Suprapubic skin (tissue), 4 donors: ENCODE results near the gene AK4. TPM values are rescaled to one million over a fixed set of nuclear protein-coding genes. Genes with fewer than 3 reads are reported as not detected.

ENCODE experiments used
- DNase-seq, 2 donors: peaks; one replicate each; pipeline ENCODE4 v3.0.0-alpha.2; 2019; ENCODE audit warnings: low spot score in 2 of 2
- H3K27ac ChIP-seq: fragments of 200-600 bp; sonication (generic); one replicate; pipeline ENCODE4 v1.5.1; 2019
- H3K27me3 ChIP-seq: fragments of 200-600 bp; sonication (generic); one replicate; pipeline ENCODE4 v1.5.1; 2019
- H3K36me3 ChIP-seq: fragments of 200-600 bp; sonication (generic); one replicate; pipeline ENCODE4 v1.5.1; 2019
- H3K4me1 ChIP-seq: fragments of 200-600 bp; sonication (generic); one replicate; pipeline ENCODE4 v1.5.1; 2019
- H3K4me3 ChIP-seq: fragments of 200-600 bp; sonication (generic); one replicate; pipeline ENCODE4 v1.5.1; 2019; ENCODE audit warnings: mild to moderate bottlenecking
- H3K9me3 ChIP-seq: fragments of 200-600 bp; sonication (generic); one replicate; pipeline ENCODE4 v1.5.1; 2019
- CTCF ChIP-seq, 2 donors: fragments of 200-600 bp in 1 of 2; fragments of 450-650 bp in 1 of 2; sonication (generic) in 1 of 2; IDR thresholded peaks; one replicate each; pipeline ENCODE4 v1.5.1; 2016 to 2019; ENCODE audit warnings: antibody characterized with exemption in 2 of 2, mild to moderate bottlenecking in 1 of 2, moderate library complexity in 1 of 2
- EP300 ChIP-seq: sonication (generic); formaldehyde crosslinking; IDR thresholded peaks from one replicate; pipeline ENCODE4 v1.6.1; 2017; ENCODE audit warnings: antibody characterized with exemption
- POLR2A ChIP-seq, 2 donors: fragments of 450-650 bp; IDR thresholded peaks; one replicate each; pipeline ENCODE4 v1.6.1; 2017; ENCODE audit warnings: antibody characterized with exemption in 2 of 2, mild to moderate bottlenecking in 2 of 2, moderate library complexity in 2 of 2
- POLR2AphosphoS5 ChIP-seq, 3 donors: sonication (generic); formaldehyde crosslinking; IDR thresholded peaks; one replicate each; pipeline ENCODE4 v1.6.1; 2017; ENCODE audit warnings: antibody characterized with exemption in 3 of 3
- WGBS: methylation state at CpG from one replicate; pipeline ENCODE4 v1.1.5; 2018; 5-methylcytosine and 5-hydroxymethylcytosine counted together
- total RNA-seq, 4 donors: library from RNA; depleted of rRNA; stranded (reverse); fragments of >200 nt; gene quantifications; one replicate each; pipeline ENCODE4 v1.1.0, GENCODE V29; 2016

Gene AK4
- total RNA-seq, 4 donors from 2014 or later, result 35.7 to 62.5 (median 54.8) TPM

GRCh38 chr1:65260851-65261473 lies 113.0 kb downstream of the AK4 start:
- H3K36me3 ChIP-seq, result no peaks in the 10 kb centered on the region
- no peak for TF ChIP-seq POLR2AphosphoS5 (IDR thresholded peaks at IDR 0.05)
- TF ChIP-seq POLR2A (IDR thresholded peaks at IDR 0.05), result no peak
- no peak for TF ChIP-seq CTCF (IDR thresholded peaks at IDR 0.05)
- TF ChIP-seq EP300, result no peak
- no peak overlapping the region for H3K4me3 ChIP-seq
- no peaks in the 10 kb centered on the region for H3K9me3 ChIP-seq
- WGBS, result 77% methylated on average over 4 of the region's 4 CpGs
- no peak for DNase-seq
- H3K27ac ChIP-seq, result no peak overlapping the region
- peaks cover 7% of the 10 kb centered on the region for H3K27me3 ChIP-seq
- peaks cover 20% of the 10 kb centered on the region for H3K4me1 ChIP-seq

GRCh38 chr1:65263286-65263685 lies 115.3 kb downstream of the AK4 start:
- Histone ChIP-seq H3K4me1 (peaks cover 17% of the 10 kb centered on the region), H3K36me3 (no peaks in the 10 kb centered on the region), H3K4me3 (no peak overlapping the region), H3K9me3 (no peaks in the 10 kb centered on the region), H3K27me3 (peaks cover 8% of the 10 kb centered on the region), H3K27ac (no peak overlapping the region)
- TF ChIP-seq EP300 (no peak), POLR2A (IDR thresholded peaks at IDR 0.05) (no peak), POLR2AphosphoS5 (IDR thresholded peaks at IDR 0.05) (no peak), CTCF (IDR thresholded peaks at IDR 0.05) (no peak)
- no peak for DNase-seq
- 86% methylated on average over 1 of the region's 1 CpG for WGBS

- Histone ChIP-seq H3K27ac (no peak overlapping the region), H3K9me3 (no peaks in the 10 kb centered on the region), H3K4me3 (peak overlapping the region; percentile 60), H3K27me3 (peaks cover 8% of the 10 kb centered on the region), H3K36me3 (no peaks in the 10 kb centered on the region), H3K4me1 (peaks cover 17% of the 10 kb centered on the region)
- TF ChIP-seq POLR2AphosphoS5 (IDR thresholded peaks at IDR 0.05) (no peak), POLR2A (IDR thresholded peaks at IDR 0.05) (no peak), CTCF (IDR thresholded peaks at IDR 0.05) (no peak), EP300 (no peak)
- 13% methylated on average over 15 of the region's 15 CpGs for WGBS
- no peak for DNase-seq
These were observed 116.4 kb downstream of the AK4 start for GRCh38 chr1:65264197-65264929.

- Histone ChIP-seq H3K27me3 (peaks cover 8% of the 10 kb centered on the region), H3K4me1 (peaks cover 17% of the 10 kb centered on the region), H3K4me3 (peak overlapping the region; percentile 60), H3K9me3 (no peaks in the 10 kb centered on the region), H3K27ac (no peak overlapping the region), H3K36me3 (no peaks in the 10 kb centered on the region)
- DNase-seq, result no peak
- TF ChIP-seq POLR2A (IDR thresholded peaks at IDR 0.05) (no peak), POLR2AphosphoS5 (IDR thresholded peaks at IDR 0.05) (no peak), CTCF (IDR thresholded peaks at IDR 0.05) (no peak), EP300 (no peak)
- 11% methylated on average over 7 of the region's 7 CpGs for whole genome bisulfite sequencing
These were observed 117.3 kb downstream of the AK4 start for GRCh38 chr1:65265296-65265650.

- WGBS, result 6% methylated on average over 24 of the region's 59 CpGs
- Histone ChIP-seq H3K36me3 (no peaks in the 10 kb centered on the region), H3K4me1 (peaks cover 17% of the 10 kb centered on the region), H3K27ac (no peak overlapping the region), H3K9me3 (no peaks in the 10 kb centered on the region), H3K4me3 (peak overlapping the region; percentile 60), H3K27me3 (peaks cover 8% of the 10 kb centered on the region)
- no peak for TF ChIP-seq POLR2AphosphoS5 (IDR thresholded peaks at IDR 0.05)
- no peak for TF ChIP-seq POLR2A (IDR thresholded peaks at IDR 0.05)
- no peak for TF ChIP-seq EP300
- TF ChIP-seq CTCF (IDR thresholded peaks at IDR 0.05), result no peak
- no peak for DNase-seq
These were observed 117.8 kb downstream of the AK4 start for GRCh38 chr1:65265651-65266351.
